Measurements from ENCODE around the gene TAF15.

GRCh38 chr17:35797370-35797769 is 11.9 kb upstream of the TAF15 start:
- no peak for TF ChIP-seq CTCF (IDR thresholded peaks at IDR 0.05; ENCODE audit: low read length)
- TF ChIP-seq EZH2 (optimal IDR thresholded peaks at IDR 0.05; ENCODE audit: low read depth, low read length): no peak

Data from MM.1S (cell line).